B cell (primary cell): Measurements from ENCODE around the gene FOXN3. TPM values are rescaled to one million over a fixed set of nuclear protein-coding genes. Genes with fewer than 3 reads are reported as not detected.

Source experiments
- ATAC-seq: fragments of 200-7000 bp; cut with Tn5 transposase; one replicate; pipeline ENCODE4 v1.10.0; 2021; ENCODE audit warnings: low read depth, mild to moderate bottlenecking, moderate number of reproducible peaks, moderate library complexity
- CTCF ChIA-PET: fragments of 350-600 bp; sonication (Branson Sonifier 250); formaldehyde crosslinking; loops from one replicate; lab custom pipeline; 2021; ENCODE audit warnings: antibody characterized with exemption, inconsistent platforms; lab: Charles Lee
- POLR2A ChIA-PET: fragments of 350-600 bp; sonication (Branson Sonifier 250); formaldehyde crosslinking; loops from one replicate; lab custom pipeline; 2021; ENCODE audit warnings: antibody characterized with exemption; lab: Charles Lee
- DNase-seq: peaks from one replicate; pipeline ENCODE4 v3.0.0; 2013
- H2AFZ ChIP-seq: 2 replicates; pipeline ENCODE4 v1.6.1; 2012; ENCODE audit warnings: mild to moderate bottlenecking, low read depth, low read length; ENCODE audit not compliant: insufficient read depth, poor library complexity, severe bottlenecking
- H3K27ac ChIP-seq, 2 donors: 1 replicate in 1 of 2; 2 replicates in 1 of 2; pipeline ENCODE4 v1.5.1; 2012 to 2013; ENCODE audit warnings: low read length in 2 of 2, mild to moderate bottlenecking in 2 of 2, moderate library complexity in 1 of 2
- H3K27me3 ChIP-seq, 4 experiments: fragments of 200-600 bp in 1 of 4; sonication (generic) in 1 of 4; replicated peaks in 1 of 4; 1 replicate in 2 of 4; 2 replicates in 2 of 4; pipeline versions ENCODE4 v1.6.1 to v1.7.0; 2013 to 2016; ENCODE audit warnings: low read length in 3 of 4, mild to moderate bottlenecking in 2 of 4, mixed read lengths in 1 of 4, moderate library complexity in 1 of 4; ENCODE audit not compliant: insufficient read depth in 4 of 4, control insufficient read depth in 3 of 4; ENCODE audit errors: control extremely low read depth in 1 of 4
- H3K36me3 ChIP-seq, 2 experiments: replicated peaks in 1 of 2; 1 replicate in 1 of 2; 2 replicates in 1 of 2; pipeline versions ENCODE4 v1.6.1 to v1.7.1; 2013; ENCODE audit warnings: low read length in 1 of 2; ENCODE audit not compliant: insufficient read depth in 2 of 2, control insufficient read depth in 1 of 2; ENCODE audit errors: control extremely low read depth in 1 of 2, extremely low read depth in 1 of 2
- H3K4me1 ChIP-seq, 2 donors: fragments of 200-600 bp in 1 of 2; sonication (generic) in 1 of 2; 1 replicate in 1 of 2; 2 replicates in 1 of 2; pipeline versions ENCODE4 v1.5.1 to v1.6.1; 2013 to 2017; ENCODE audit warnings: low read length in 2 of 2; ENCODE audit not compliant: control insufficient read depth in 2 of 2, insufficient read depth in 2 of 2
- H3K4me2 ChIP-seq: replicated peaks from 2 replicates; pipeline ENCODE3; 2012; ENCODE audit warnings: mild to moderate bottlenecking, low read depth, low read length; ENCODE audit not compliant: poor library complexity, severe bottlenecking
- H3K4me3 ChIP-seq, 5 experiments: fragments of 200-600 bp in 1 of 5; sonication (generic) in 1 of 5; 1 replicate in 3 of 5; 2 replicates in 2 of 5; pipeline versions ENCODE4 v1.5.1 to v1.7.0; 2011 to 2016; ENCODE audit warnings: low read length in 4 of 5, mild to moderate bottlenecking in 4 of 5, low read depth in 2 of 5, control low read depth in 1 of 5, moderate library complexity in 1 of 5; ENCODE audit not compliant: insufficient read depth in 1 of 5; ENCODE audit errors: control extremely low read depth in 1 of 5, extremely low read depth in 1 of 5
- H3K79me2 ChIP-seq: fragments of 200-600 bp; sonication (generic); one replicate; pipeline ENCODE4 v1.6.0; 2016; ENCODE audit warnings: low read length; ENCODE audit not compliant: control insufficient read depth, insufficient read depth
- H3K9ac ChIP-seq: fragments of 200-600 bp; sonication (generic); 2 replicates; pipeline ENCODE4 v1.6.1; 2017; ENCODE audit warnings: mild to moderate bottlenecking, low read length, moderate library complexity
- H3K9me3 ChIP-seq, 3 donors: one replicate each; pipeline versions ENCODE4 v1.6.1 to v1.7.1; 2013; ENCODE audit warnings: low read length in 2 of 3; ENCODE audit not compliant: control insufficient read depth in 2 of 3, insufficient read depth in 1 of 3; ENCODE audit errors: control extremely low read depth in 1 of 3
- H4K20me1 ChIP-seq: 2 replicates; pipeline ENCODE4 v1.6.0; 2012; ENCODE audit warnings: mild to moderate bottlenecking, low read length; ENCODE audit not compliant: insufficient read depth, control insufficient read depth, poor library complexity, severe bottlenecking
- H3K27ac Mint-ChIP-seq: one replicate; pipeline ENCODE4 v1.8.0; 2021; ENCODE audit warnings: mixed read lengths
- H3K27me3 Mint-ChIP-seq: one replicate; pipeline ENCODE4 v1.8.0; 2021; ENCODE audit warnings: mixed read lengths
- H3K4me1 Mint-ChIP-seq: one replicate; pipeline ENCODE4 v1.8.0; 2021; ENCODE audit warnings: mixed read lengths
- H3K4me3 Mint-ChIP-seq: one replicate; pipeline ENCODE4 v1.8.0; 2021; ENCODE audit warnings: mixed read lengths
- H3K9me3 Mint-ChIP-seq: one replicate; pipeline ENCODE4 v1.8.0; 2022; ENCODE audit warnings: mixed read lengths; ENCODE audit not compliant: insufficient read depth
- EZH2 ChIP-seq: IDR thresholded peaks from 2 replicates; pipeline ENCODE4 v1.6.1; 2012; ENCODE audit warnings: borderline replicate concordance, low read depth, mild to moderate bottlenecking, moderate library complexity, low read length; ENCODE audit not compliant: insufficient read depth, poor library complexity, severe bottlenecking
- WGBS: methylation state at CpG from one replicate; pipeline ENCODE4 v1.1.5; 2013; ENCODE audit warnings: missing lambda C conversion rate; ENCODE audit not compliant: insufficient coverage; 5-methylcytosine and 5-hydroxymethylcytosine counted together
- intact Hi-C: fragments of 100-400 bp; cut with micrococcal nuclease; formaldehyde crosslinking; loops from one replicate; pipeline ENCODE4 v1.10.0; 2022
- polyA plus RNA-seq: library from polyadenylated mRNA; depleted of rRNA; stranded (reverse); fragments of >200 nt; gene quantifications from 2 replicates; pipeline ENCODE4 v1.2.3, GENCODE V29; 2012
- total RNA-seq, 2 donors: library from RNA; stranded (reverse); fragments of 120-200 nt in 1 of 2; gene quantifications; 1 replicate in 1 of 2; 2 replicates in 1 of 2; pipeline versions ENCODE4 v1.2.3 to v1.2.4, GENCODE V29; 2013 to 2022
- TF ChIP-seq, protein P1 (sequence below): fragments of 200-600 bp; IDR thresholded peaks from one replicate; pipeline ENCODE4 v1.8.0; 2022; ENCODE audit warnings: antibody characterized with exemption, mild to moderate bottlenecking

The FOXN3 gene
- total and polyA plus RNA-seq, 2 donors (not counting 1 experiment from before 2014, with no cell fraction given): 80.6 to 98.2 TPM

DNA sequence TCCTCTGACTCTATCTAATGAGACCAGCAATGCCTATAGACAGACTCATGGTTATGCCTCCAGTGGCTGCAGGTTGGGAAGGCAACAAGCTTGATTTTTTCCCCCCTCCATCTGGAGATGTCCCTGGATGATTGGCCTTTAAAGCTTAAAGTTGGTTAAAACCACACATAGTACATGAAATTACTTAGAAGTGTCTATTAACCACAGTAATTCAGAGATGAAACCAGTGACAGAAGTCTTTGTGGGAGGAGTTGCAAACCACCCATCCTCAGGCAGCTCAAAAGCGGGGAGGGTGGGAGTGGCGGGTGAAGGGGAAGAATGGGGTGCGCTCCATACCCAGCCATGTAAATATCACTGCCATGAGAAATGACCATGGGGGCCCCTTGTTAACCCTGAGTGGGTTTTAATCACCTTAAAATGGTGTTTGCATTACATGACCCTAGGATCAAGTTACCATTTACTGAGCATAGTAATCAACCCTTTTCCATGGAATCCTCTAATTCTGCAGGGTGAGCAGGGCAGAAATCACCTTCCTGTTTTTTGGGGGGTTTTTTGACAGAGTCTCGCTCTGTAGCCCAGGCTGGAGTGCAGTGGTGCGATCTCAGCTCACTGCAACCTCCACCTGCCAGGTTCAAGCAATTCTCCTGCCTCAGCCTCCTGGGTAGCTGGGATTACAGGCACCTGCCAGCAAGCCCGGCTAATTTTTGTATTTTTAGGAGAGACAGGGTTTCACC is 133.5 kb downstream of the FOXN3 start:
- CTCF ChIA-PET: interaction anchor here (0.6 kb wide), 1 partner anchor 411 kb away, joined by 4 read pairs; no protein-coding TSS in a partner anchor
- Histone ChIP-seq H3K79me2 (peaks cover 92% of the 10 kb centered on the region), H4K20me1 (peaks cover 7% of the 10 kb centered on the region), H3K27me3 (no peaks in the 10 kb centered on the region), H2AFZ (no peak overlapping the region), H3K36me3 (peaks cover 2 to 18% of the 10 kb centered on the region in 2 experiments), H3K4me1 (no peaks in the 10 kb centered on the region), H3K4me2 (no peak overlapping the region), H3K9me3 (no peaks in the 10 kb centered on the region), H3K9ac (no peak overlapping the region), H3K27ac (no peak overlapping the region), H3K4me3 (no peak overlapping the region)
- no peaks in the 10 kb centered on the region for H3K9me3 Mint-ChIP-seq
- H3K27me3 Mint-ChIP-seq: no peaks in the 10 kb centered on the region
- H3K27ac Mint-ChIP-seq: no peak overlapping the region
- intact Hi-C loops: no loop called here
- no peak for ATAC-seq
- 86% methylated on average over 1 of the region's 6 CpGs for WGBS
- DNase-seq: no peak
- no peak for TF ChIP-seq EZH2
- TF ChIP-seq, protein P1, sequence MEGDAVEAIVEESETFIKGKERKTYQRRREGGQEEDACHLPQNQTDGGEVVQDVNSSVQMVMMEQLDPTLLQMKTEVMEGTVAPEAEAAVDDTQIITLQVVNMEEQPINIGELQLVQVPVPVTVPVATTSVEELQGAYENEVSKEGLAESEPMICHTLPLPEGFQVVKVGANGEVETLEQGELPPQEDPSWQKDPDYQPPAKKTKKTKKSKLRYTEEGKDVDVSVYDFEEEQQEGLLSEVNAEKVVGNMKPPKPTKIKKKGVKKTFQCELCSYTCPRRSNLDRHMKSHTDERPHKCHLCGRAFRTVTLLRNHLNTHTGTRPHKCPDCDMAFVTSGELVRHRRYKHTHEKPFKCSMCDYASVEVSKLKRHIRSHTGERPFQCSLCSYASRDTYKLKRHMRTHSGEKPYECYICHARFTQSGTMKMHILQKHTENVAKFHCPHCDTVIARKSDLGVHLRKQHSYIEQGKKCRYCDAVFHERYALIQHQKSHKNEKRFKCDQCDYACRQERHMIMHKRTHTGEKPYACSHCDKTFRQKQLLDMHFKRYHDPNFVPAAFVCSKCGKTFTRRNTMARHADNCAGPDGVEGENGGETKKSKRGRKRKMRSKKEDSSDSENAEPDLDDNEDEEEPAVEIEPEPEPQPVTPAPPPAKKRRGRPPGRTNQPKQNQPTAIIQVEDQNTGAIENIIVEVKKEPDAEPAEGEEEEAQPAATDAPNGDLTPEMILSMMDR: no peak
- peaks cover 6% of the 10 kb centered on the region for H3K4me1 Mint-ChIP-seq
- no peak overlapping the region for H3K4me3 Mint-ChIP-seq
- POLR2A ChIA-PET: interaction anchor here (0.6 to 0.7 kb wide), 3 partner anchors 9 to 119 kb away, joined by 3 to 8 read pairs (median 5); no protein-coding TSS in a partner anchor

DNA sequence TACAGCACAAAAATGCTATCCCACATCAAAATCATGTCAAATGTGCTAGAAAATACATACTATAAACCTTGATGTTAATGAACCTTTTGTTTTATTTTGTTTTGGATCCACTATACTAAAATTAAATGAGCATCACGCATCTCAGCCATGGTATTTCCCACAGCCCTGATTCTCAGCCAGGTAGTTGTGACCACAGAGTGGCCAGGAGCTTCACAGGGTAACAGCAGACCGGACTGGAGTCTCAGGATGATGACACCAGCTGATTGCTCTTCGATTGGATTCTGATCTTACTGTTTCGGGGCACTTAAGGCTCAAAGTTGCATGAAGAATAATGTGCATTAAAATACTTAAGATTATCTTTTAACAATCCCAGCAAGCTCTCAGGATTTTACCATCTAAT is 134.8 kb downstream of the FOXN3 start:
- Histone ChIP-seq H3K9ac (no peak overlapping the region), H3K79me2 (peaks cover 85% of the 10 kb centered on the region), H3K27ac (no peak overlapping the region), H2AFZ (no peak overlapping the region), H4K20me1 (peaks cover 7% of the 10 kb centered on the region), H3K4me3 (no peak overlapping the region), H3K9me3 (no peaks in the 10 kb centered on the region), H3K27me3 (no peaks in the 10 kb centered on the region), H3K4me2 (no peak overlapping the region), H3K36me3 (peaks cover 2 to 18% of the 10 kb centered on the region in 2 experiments), H3K4me1 (peaks cover 0 to under 1% of the 10 kb centered on the region in 2 donors)
- Mint-ChIP-seq H3K4me1 (peaks cover 12% of the 10 kb centered on the region), H3K27me3 (no peaks in the 10 kb centered on the region), H3K27ac (no peak overlapping the region), H3K9me3 (no peaks in the 10 kb centered on the region), H3K4me3 (no peak overlapping the region)
- intact Hi-C loops: no loop called here
- 100% methylated on average over 2 of the region's 4 CpGs for WGBS
- ATAC-seq (no peak), DNase-seq (no peak)
- ChIA-PET POLR2A (no interaction called here), CTCF (interaction anchor here (1.0 kb wide), 1 partner anchor 21 kb away, joined by 3 read pairs; no protein-coding TSS in a partner anchor)
- TF ChIP-seq EZH2: no peak
- TF ChIP-seq, protein P1: no peak
